ENCODE measurements around the gene TKFC.

Gene TKFC

DNA sequence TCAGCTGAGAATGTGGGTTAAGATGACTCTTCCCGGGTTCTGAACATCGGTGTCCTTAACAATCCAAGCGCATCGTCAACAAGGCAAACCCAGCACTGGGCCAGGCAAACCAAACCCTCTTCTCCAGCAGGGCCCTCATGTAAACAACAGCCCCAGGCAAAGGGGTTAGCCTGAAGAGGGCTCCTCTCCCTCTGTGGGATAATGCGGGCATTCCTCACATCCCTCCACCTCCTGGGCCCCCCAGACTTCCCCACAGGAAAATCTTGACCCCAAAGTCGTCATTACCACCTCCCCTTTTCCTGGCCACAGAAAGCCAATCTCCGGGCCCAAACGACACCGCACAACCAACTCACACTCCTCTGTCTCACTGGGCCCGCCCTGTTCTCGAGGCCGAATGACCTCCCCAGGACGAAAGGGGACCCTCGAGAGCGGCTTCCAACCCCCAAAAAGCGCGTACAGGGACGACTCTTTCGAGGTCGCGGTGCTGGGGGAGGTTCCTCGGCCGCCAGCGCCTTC is 689 bp upstream of the TKFC start:
- peak overlapping the region; percentile 72 for H3K4me3 ChIP-seq (ENCODE audit: low read depth, low read length)
- DNase-seq (ENCODE audit: low read depth): no peak
- TF ChIP-seq, protein P1, sequence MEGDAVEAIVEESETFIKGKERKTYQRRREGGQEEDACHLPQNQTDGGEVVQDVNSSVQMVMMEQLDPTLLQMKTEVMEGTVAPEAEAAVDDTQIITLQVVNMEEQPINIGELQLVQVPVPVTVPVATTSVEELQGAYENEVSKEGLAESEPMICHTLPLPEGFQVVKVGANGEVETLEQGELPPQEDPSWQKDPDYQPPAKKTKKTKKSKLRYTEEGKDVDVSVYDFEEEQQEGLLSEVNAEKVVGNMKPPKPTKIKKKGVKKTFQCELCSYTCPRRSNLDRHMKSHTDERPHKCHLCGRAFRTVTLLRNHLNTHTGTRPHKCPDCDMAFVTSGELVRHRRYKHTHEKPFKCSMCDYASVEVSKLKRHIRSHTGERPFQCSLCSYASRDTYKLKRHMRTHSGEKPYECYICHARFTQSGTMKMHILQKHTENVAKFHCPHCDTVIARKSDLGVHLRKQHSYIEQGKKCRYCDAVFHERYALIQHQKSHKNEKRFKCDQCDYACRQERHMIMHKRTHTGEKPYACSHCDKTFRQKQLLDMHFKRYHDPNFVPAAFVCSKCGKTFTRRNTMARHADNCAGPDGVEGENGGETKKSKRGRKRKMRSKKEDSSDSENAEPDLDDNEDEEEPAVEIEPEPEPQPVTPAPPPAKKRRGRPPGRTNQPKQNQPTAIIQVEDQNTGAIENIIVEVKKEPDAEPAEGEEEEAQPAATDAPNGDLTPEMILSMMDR (IDR thresholded peaks at IDR 0.05; ENCODE audit: low read depth, low read length, missing control alignments): no peak

DNA sequence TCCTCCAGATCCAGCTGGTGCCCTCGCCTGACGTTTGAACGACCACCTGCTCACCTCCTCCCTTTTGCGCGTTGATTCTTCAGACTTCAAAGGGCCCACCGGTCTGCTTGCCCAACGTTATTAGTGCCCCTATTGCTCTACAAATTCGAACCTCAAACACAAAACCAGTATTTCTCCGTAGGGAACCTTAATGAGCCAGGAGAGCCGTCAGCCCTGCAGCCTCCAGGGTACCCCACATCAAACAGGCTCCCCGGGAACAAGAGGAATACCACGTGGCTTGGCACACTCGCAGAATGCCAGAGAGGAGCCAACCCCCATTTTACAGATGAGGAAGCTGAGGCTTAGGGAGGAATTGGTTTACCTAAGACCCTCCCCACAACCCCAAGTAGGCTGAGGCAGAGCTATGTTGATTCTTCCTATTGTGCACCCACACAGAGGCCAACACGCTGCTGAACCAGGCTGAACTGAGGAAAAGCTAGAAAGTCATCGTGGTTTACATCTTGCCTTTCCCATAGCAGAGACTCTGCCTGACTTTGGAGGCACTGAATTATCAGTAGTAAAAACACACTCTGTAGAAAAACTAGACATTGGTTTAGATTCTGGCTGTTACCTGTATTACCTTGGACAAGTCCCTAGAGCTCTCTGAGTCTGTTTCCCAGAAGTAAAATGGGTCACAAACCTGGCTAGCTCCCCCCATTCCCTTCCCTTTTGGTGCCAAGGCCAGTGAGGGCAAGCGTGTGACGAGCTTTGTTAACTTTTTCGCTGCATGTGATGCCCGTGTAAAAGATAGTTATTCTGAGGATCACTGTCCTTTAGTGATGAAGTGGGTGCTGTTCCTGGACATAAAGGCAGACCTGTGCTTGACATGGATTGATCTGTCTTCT is 764 bp downstream of the TKFC start:
- peak overlapping the region; percentile 72 for H3K4me3 ChIP-seq (ENCODE audit: low read depth, low read length)
- TF ChIP-seq, protein P1 (IDR thresholded peaks at IDR 0.05; ENCODE audit: low read depth, low read length, missing control alignments): no peak
- DNase-seq (ENCODE audit: low read depth): no peak

GRCh38 chr11:61334434-61335354 is 1.7 kb downstream of the TKFC start:
- H3K4me3 ChIP-seq (ENCODE audit: low read depth, low read length): no peak overlapping the region
- TF ChIP-seq, protein P1 (IDR thresholded peaks at IDR 0.05; ENCODE audit: low read depth, low read length, missing control alignments): no peak
- DNase-seq (ENCODE audit: low read depth): no peak

DNA sequence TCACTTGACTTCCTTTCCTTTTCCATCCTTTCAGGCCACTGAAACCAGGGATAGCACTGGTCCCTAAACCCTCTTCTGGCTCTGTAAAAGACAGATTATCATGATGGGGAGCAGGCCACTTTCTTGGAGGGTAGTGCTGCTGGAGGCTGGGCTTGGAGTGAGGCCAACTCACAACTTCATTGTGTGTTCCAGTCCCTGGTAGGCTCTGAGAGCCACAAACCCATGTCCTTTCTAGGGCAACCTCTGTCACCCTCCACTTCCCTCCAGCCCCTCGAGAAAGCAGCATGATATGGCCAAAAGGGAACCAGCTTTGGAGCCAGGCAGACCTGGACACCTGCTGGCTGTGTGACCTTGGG is 2.3 kb downstream of the TKFC start:
- no peak for DNase-seq (ENCODE audit: low read depth)
- TF ChIP-seq, protein P1 (IDR thresholded peaks at IDR 0.05; ENCODE audit: low read depth, low read length, missing control alignments): no peak
- H3K4me3 ChIP-seq (ENCODE audit: low read depth, low read length): no peak overlapping the region

GRCh38 chr11:61336171-61336935 is 3.3 kb downstream of the TKFC start:
- TF ChIP-seq, protein P1 (IDR thresholded peaks at IDR 0.05; ENCODE audit: low read depth, low read length, missing control alignments): peak; percentile 99
- H3K4me3 ChIP-seq (ENCODE audit: low read depth, low read length): no peak overlapping the region
- DNase-seq (ENCODE audit: low read depth): no peak

- TF ChIP-seq, protein P1 (IDR thresholded peaks at IDR 0.05; ENCODE audit: low read depth, low read length, missing control alignments): no peak
- no peak overlapping the region for H3K4me3 ChIP-seq (ENCODE audit: low read depth, low read length)
- DNase-seq (ENCODE audit: low read depth): no peak
Observed at GRCh38 chr11:61337706-61338470, 4.9 kb downstream of the TKFC start.

Measured in GM12864 (cell line).